ENCODE measurements around the gene TMEM183A. TPM values are rescaled to one million over a fixed set of nuclear protein-coding genes. Genes with fewer than 3 reads are reported as not detected.

Gene TMEM183A
- total RNA-seq, 4 donors from 2014 or later = 62.0 to 95.5 (median 68.6) TPM

DNA sequence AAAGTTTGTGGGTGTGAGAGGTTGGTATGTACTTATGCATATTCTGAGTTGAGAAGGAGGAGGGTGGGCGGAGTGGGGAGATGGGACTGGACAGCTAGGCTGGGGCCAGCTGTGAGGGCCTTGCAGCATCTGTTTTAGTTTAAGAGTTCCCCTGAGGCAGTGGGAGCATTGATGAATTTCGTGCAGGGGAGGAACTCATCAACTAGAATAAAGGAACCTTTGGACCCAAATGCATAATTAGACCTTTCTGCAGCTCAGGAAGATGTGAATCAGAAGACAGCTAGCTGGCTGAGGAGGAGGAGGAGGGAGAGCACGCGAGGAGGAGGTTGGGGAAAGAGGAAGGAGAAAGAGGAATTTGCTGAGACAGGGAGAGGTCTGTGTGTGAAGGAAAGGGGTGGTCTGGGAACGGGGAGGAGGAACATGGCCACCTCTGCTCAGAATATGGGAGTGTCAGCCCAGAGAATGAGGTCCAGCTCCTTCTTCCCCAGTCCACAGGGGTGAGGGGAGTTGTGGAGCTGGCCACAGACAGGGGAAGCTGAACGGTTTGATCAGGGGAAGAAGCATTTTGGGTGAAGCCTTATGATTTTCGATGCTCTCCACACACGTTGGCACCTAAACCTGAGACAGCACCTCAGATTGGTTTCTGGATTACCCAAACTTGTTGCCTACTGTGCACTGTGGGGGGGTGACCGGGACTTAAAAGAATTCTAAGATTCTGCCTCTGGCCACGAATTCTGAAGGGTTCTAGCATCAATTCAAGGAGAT, 50.9 kb downstream of the TMEM183A start:
- no peak overlapping the region for H3K4me3 ChIP-seq
- no peaks in the 10 kb centered on the region for H3K4me1 ChIP-seq
- 63% methylated on average over 10 of the region's 10 CpGs for WGBS
- DNase-seq (ENCODE audit: low spot score in 2 of 2) = no peak
- H3K36me3 ChIP-seq = no peaks in the 10 kb centered on the region
- H3K27me3 ChIP-seq = no peaks in the 10 kb centered on the region
- TF ChIP-seq CTCF (IDR thresholded peaks at IDR 0.05) (no peak), EP300 (IDR thresholded peaks at IDR 0.05) (no peak), POLR2A (IDR thresholded peaks at IDR 0.05) (no peak), POLR2AphosphoS5 (IDR thresholded peaks at IDR 0.05) (no peak)
- no peak overlapping the region for H3K27ac ChIP-seq
- no peaks in the 10 kb centered on the region for H3K9me3 ChIP-seq

DNA sequence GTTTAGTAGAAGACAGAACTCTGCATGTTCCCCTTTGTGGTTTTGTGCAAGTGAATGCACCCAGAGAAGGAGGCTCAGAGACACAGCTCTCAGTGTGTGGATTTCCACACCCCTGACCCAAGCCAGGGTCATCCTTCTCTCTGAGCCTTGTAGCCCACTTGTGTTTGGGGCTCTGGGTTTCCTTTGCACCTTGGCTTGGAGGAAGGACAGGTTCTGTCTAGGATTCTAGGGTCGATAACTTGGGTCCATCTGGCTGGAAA, 51.4 kb downstream of the TMEM183A start:
- no peak overlapping the region for H3K27ac ChIP-seq
- H3K4me3 ChIP-seq = no peak overlapping the region
- H3K4me1 ChIP-seq = no peaks in the 10 kb centered on the region
- DNase-seq (ENCODE audit: low spot score in 2 of 2) = no peak
- no peak for TF ChIP-seq POLR2A (IDR thresholded peaks at IDR 0.05)
- TF ChIP-seq POLR2AphosphoS5 (IDR thresholded peaks at IDR 0.05) = no peak
- TF ChIP-seq CTCF (IDR thresholded peaks at IDR 0.05) = no peak
- no peak for TF ChIP-seq EP300 (IDR thresholded peaks at IDR 0.05)
- H3K36me3 ChIP-seq = no peaks in the 10 kb centered on the region
- WGBS = no CpG with 5 or more reads among the region's 1 CpG
- H3K9me3 ChIP-seq = no peaks in the 10 kb centered on the region
- no peaks in the 10 kb centered on the region for H3K27me3 ChIP-seq

DNA sequence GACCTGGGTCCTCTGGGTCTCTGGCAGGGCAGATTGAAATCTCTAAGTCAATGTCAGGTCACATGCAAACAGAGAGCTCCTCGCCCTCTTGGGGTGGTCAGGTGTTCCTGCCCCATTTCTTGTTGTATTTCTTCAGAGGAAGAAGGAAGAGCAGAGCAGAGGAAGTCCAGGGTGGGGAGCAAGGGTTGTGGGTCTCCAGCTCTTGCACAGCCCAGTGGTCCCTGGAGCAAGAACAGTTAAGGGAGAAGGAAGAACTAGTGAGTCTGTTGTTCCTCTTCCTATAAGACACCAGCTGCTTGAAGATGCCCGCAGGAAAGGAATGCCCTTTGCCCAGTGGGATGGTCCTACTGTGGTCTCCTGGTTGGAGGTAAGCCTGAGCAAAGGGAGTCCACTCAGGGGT, 52.3 kb downstream of the TMEM183A start:
- no peaks in the 10 kb centered on the region for H3K27me3 ChIP-seq
- no peak overlapping the region for H3K4me3 ChIP-seq
- no peak for TF ChIP-seq CTCF (IDR thresholded peaks at IDR 0.05)
- no peak for TF ChIP-seq EP300 (IDR thresholded peaks at IDR 0.05)
- TF ChIP-seq POLR2AphosphoS5 (IDR thresholded peaks at IDR 0.05) = no peak
- no peak for TF ChIP-seq POLR2A (IDR thresholded peaks at IDR 0.05)
- 85% methylated on average over 2 of the region's 2 CpGs for WGBS
- H3K4me1 ChIP-seq = no peaks in the 10 kb centered on the region
- no peak for DNase-seq (ENCODE audit: low spot score in 2 of 2)
- H3K36me3 ChIP-seq = no peaks in the 10 kb centered on the region
- H3K9me3 ChIP-seq = no peaks in the 10 kb centered on the region
- no peak overlapping the region for H3K27ac ChIP-seq

GRCh38 chr1:203060115-203060514, 52.9 kb downstream of the TMEM183A start:
- Histone ChIP-seq H3K36me3 (no peaks in the 10 kb centered on the region), H3K4me1 (no peaks in the 10 kb centered on the region), H3K27me3 (no peaks in the 10 kb centered on the region), H3K9me3 (no peaks in the 10 kb centered on the region), H3K27ac (no peak overlapping the region), H3K4me3 (no peak overlapping the region)
- 94% methylated on average over 10 of the region's 11 CpGs for WGBS
- no peak for DNase-seq (ENCODE audit: low spot score in 2 of 2)
- no peak for TF ChIP-seq POLR2A (IDR thresholded peaks at IDR 0.05)
- no peak for TF ChIP-seq CTCF (IDR thresholded peaks at IDR 0.05)
- no peak for TF ChIP-seq POLR2AphosphoS5 (IDR thresholded peaks at IDR 0.05)

DNA sequence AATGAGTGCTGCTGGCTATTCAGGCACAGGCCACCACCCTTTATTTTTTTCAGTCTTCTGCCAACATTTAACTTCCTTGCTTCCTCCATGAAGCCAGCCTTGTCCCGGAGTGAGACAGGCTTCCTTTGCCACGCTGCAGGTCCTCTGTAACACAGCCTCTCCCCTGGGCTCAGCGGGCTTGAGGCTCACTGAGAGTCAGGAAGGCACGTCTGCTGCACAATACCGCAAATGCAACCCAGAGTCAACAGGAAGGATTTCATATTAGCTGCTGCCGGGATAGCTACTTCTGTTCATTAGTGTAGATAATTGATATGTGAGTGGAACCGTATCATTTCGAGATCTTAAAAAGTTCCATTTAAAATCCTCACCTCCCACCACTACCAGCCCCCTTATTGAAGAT, 56.1 kb downstream of the TMEM183A start:
- no peaks in the 10 kb centered on the region for H3K27me3 ChIP-seq
- no peaks in the 10 kb centered on the region for H3K36me3 ChIP-seq
- H3K4me1 ChIP-seq = no peaks in the 10 kb centered on the region
- no peak for TF ChIP-seq POLR2AphosphoS5 (IDR thresholded peaks at IDR 0.05)
- no peak for TF ChIP-seq CTCF (IDR thresholded peaks at IDR 0.05)
- no peak for TF ChIP-seq EP300 (IDR thresholded peaks at IDR 0.05)
- TF ChIP-seq POLR2A (IDR thresholded peaks at IDR 0.05) = no peak
- H3K9me3 ChIP-seq = no peaks in the 10 kb centered on the region
- no peak for DNase-seq (ENCODE audit: low spot score in 2 of 2)
- H3K27ac ChIP-seq = no peak overlapping the region
- WGBS = 82% methylated on average over 8 of the region's 8 CpGs
- no peak overlapping the region for H3K4me3 ChIP-seq

Data from suprapubic skin (tissue), 4 donors.